Endodermal cell (in vitro differentiated cells): ENCODE results near the gene PRR5. TPM values are rescaled to one million over a fixed set of nuclear protein-coding genes. Genes with fewer than 3 reads are reported as not detected.
A peak's percentile ranks its signal among the peaks of the same experiment; 100 is the strongest.

Experiments used
- DNase-seq: peaks from one replicate; pipeline ENCODE4 v3.0.0-alpha.2; 2017
- H3K27ac ChIP-seq: 2 replicates; pipeline ENCODE4 v1.5.1; 2013; ENCODE audit warnings: mild to moderate bottlenecking, low read depth, low read length, moderate library complexity
- H3K27me3 ChIP-seq: 2 replicates; pipeline ENCODE4 v1.6.1; 2013; ENCODE audit warnings: mild to moderate bottlenecking, low read length, moderate library complexity; ENCODE audit not compliant: insufficient read depth, control insufficient read depth, poor library complexity, severe bottlenecking
- H3K36me3 ChIP-seq: 2 replicates; pipeline ENCODE4 v1.7.0; 2013; ENCODE audit warnings: mild to moderate bottlenecking, low read length, moderate library complexity; ENCODE audit not compliant: control insufficient read depth, insufficient read depth
- H3K4me1 ChIP-seq: one replicate; pipeline ENCODE4 v1.7.0; 2013; ENCODE audit warnings: low read length; ENCODE audit not compliant: control insufficient read depth, insufficient read depth
- H3K4me3 ChIP-seq: 2 replicates; pipeline ENCODE4 v1.5.1; 2013; ENCODE audit warnings: mild to moderate bottlenecking, low read length, moderate library complexity
- H3K9ac ChIP-seq: 2 replicates; pipeline ENCODE4 v1.6.1; 2013; ENCODE audit warnings: mild to moderate bottlenecking, low read length, moderate library complexity; ENCODE audit not compliant: poor library complexity, severe bottlenecking; ENCODE audit errors: extremely low read depth
- H3K9me3 ChIP-seq: 2 replicates; pipeline ENCODE4 v1.6.1; 2013; ENCODE audit warnings: mild to moderate bottlenecking, low read length, moderate library complexity; ENCODE audit not compliant: control insufficient read depth
- H3K27ac Mint-ChIP-seq: 2 replicates; pipeline ENCODE4 v1.8.0; 2020; ENCODE audit warnings: mixed read lengths
- H3K27me3 Mint-ChIP-seq: 2 replicates; pipeline ENCODE4 v1.8.0; 2021; ENCODE audit warnings: mild to moderate bottlenecking, mixed read lengths; ENCODE audit not compliant: insufficient read depth
- H3K36me3 Mint-ChIP-seq: 2 replicates; pipeline ENCODE4 v1.8.0; 2020; ENCODE audit warnings: low read depth, mixed read lengths
- H3K4me1 Mint-ChIP-seq: 2 replicates; pipeline ENCODE4 v1.8.0; 2020; ENCODE audit warnings: mixed read lengths
- H3K4me3 Mint-ChIP-seq: 2 replicates; pipeline ENCODE4 v1.8.0; 2020; ENCODE audit warnings: mild to moderate bottlenecking, moderate library complexity, mixed read lengths
- H3K9me3 Mint-ChIP-seq: 2 replicates; pipeline ENCODE4 v1.8.0; 2020; ENCODE audit warnings: mild to moderate bottlenecking, mixed read lengths
- WGBS, 2 experiments: methylation state at CpG; one replicate each; pipeline versions ENCODE4 v1.1.5 to v1.1.7; 2013; ENCODE audit warnings: missing lambda C conversion rate in 2 of 2, mixed read lengths in 1 of 2; ENCODE audit not compliant: insufficient coverage in 1 of 2, insufficient read length in 1 of 2; 5-methylcytosine and 5-hydroxymethylcytosine counted together
- total RNA-seq, 2 donors: library from RNA; stranded (reverse); fragmentation: NEBNext Ultra II Directional in 1 of 2; extraction: Animal tissue kit (Norgen Biotek cat#: 25700) in 1 of 2; gene quantifications; 2 replicates in 1 of 2; 3 replicates in 1 of 2; pipeline ENCODE4 v1.2.1, GENCODE V29; 2021
- TF ChIP-seq, protein P1 (sequence below): fragments of 200-600 bp; sonication (generic); conservative IDR thresholded peaks from 2 replicates; pipeline ENCODE4 v1.5.0; 2021; ENCODE audit warnings: antibody characterized with exemption, mild to moderate bottlenecking

PRR5 gene
- total RNA-seq, 2 donors from 2014 or later: 32.0 to 37.2 TPM

DNA sequence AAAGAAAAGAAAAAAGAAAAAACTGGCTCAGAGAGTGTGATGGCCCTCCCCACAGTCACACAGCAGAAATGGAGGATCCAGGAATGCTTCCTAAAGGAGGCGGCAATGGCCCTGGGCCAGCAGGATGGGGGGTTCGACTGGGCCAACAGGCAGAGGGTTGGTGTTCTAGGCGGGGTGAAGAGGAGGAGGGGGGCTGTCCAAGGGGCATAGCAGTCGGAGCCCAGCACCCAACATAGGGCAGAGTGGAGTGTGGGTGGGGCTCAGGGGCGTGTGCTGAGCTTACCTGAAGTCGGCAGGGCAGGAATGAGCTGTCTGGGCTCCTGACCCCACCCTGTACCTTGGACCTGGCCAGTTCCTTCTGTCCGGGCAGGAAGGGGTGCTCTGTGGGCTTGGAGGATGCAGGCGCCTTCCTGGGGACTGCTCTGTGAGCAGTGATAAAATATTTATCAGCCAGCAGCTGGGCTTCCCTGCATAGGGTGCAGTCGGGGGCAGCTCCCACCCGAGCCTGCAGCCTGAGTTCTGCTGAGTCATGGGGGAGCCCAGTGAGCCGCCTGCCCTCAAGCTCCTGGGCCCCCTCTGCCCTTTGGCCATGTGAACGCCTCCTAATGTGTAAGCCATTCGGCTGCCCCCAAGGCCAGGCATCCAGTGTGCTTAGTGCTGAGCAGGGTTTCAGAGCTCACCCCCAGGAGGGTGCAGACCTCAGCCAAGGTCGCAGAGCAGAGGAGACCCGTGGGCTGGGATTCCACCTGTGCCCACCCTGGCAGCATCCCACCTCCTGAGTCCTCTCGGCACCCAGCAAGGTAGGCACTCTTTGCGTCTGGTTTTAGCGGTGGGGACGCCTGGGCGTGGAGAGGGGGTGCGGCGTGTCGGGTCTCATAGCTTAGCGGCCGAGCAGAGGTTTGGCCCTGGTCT lies 25.3 kb upstream of the PRR5 start:
- H3K4me1 ChIP-seq: peaks cover 3% of the 10 kb centered on the region
- no peaks in the 10 kb centered on the region for H3K36me3 Mint-ChIP-seq
- H3K9me3 ChIP-seq: no peaks in the 10 kb centered on the region
- no peaks in the 10 kb centered on the region for H3K27me3 ChIP-seq
- peak; percentile 69 for DNase-seq
- H3K4me1 Mint-ChIP-seq: no peaks in the 10 kb centered on the region
- no peaks in the 10 kb centered on the region for H3K9me3 Mint-ChIP-seq
- H3K4me3 ChIP-seq: no peak overlapping the region
- H3K9ac ChIP-seq: no peak overlapping the region
- H3K27ac Mint-ChIP-seq: no peak overlapping the region
- no peak overlapping the region for H3K27ac ChIP-seq
- TF ChIP-seq, protein P1, sequence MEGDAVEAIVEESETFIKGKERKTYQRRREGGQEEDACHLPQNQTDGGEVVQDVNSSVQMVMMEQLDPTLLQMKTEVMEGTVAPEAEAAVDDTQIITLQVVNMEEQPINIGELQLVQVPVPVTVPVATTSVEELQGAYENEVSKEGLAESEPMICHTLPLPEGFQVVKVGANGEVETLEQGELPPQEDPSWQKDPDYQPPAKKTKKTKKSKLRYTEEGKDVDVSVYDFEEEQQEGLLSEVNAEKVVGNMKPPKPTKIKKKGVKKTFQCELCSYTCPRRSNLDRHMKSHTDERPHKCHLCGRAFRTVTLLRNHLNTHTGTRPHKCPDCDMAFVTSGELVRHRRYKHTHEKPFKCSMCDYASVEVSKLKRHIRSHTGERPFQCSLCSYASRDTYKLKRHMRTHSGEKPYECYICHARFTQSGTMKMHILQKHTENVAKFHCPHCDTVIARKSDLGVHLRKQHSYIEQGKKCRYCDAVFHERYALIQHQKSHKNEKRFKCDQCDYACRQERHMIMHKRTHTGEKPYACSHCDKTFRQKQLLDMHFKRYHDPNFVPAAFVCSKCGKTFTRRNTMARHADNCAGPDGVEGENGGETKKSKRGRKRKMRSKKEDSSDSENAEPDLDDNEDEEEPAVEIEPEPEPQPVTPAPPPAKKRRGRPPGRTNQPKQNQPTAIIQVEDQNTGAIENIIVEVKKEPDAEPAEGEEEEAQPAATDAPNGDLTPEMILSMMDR: no peak
- 72 to 83% methylated on average over 8 to 25 of the region's 25 CpGs for WGBS, 2 experiments
- no peaks in the 10 kb centered on the region for H3K36me3 ChIP-seq
- H3K27me3 Mint-ChIP-seq: peaks cover 5% of the 10 kb centered on the region
- H3K4me3 Mint-ChIP-seq: no peak overlapping the region

DNA sequence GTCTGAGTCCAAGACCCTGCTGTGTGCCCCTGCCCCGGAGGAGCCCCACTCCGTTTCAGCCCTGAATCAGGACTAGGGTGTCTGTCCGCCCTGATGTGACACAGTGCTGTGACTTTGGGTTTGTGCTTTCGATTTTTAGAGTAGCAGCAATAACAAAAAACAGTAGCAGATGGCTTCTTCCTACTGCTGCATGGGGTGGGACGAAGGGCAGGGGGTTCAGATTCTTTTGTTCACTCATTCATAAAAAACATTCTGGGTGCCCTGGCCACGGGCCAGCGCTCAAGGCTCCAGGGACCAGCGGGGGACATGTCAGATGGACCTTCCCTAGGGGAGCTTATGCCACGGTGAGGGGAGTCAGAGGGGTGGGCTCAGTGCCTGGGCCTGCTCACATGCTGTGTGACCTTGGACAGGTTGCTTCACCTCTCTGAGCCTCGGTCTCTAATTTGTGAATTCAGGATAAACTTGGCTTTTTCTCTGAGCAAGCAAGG lies 24.6 kb upstream of the PRR5 start:
- no peaks in the 10 kb centered on the region for H3K9me3 ChIP-seq
- TF ChIP-seq, protein P1: no peak
- no peak overlapping the region for H3K4me3 ChIP-seq
- no peak overlapping the region for H3K27ac ChIP-seq
- DNase-seq: no peak
- H3K36me3 Mint-ChIP-seq: no peaks in the 10 kb centered on the region
- peaks cover 3% of the 10 kb centered on the region for H3K4me1 ChIP-seq
- no peaks in the 10 kb centered on the region for H3K4me1 Mint-ChIP-seq
- H3K9me3 Mint-ChIP-seq: no peaks in the 10 kb centered on the region
- H3K9ac ChIP-seq: no peak overlapping the region
- WGBS, 2 experiments: 92 to 98% methylated on average over 10 of the region's 10 CpGs
- H3K27me3 Mint-ChIP-seq: no peaks in the 10 kb centered on the region
- no peaks in the 10 kb centered on the region for H3K36me3 ChIP-seq
- no peak overlapping the region for H3K27ac Mint-ChIP-seq
- H3K4me3 Mint-ChIP-seq: no peak overlapping the region
- no peaks in the 10 kb centered on the region for H3K27me3 ChIP-seq

DNA sequence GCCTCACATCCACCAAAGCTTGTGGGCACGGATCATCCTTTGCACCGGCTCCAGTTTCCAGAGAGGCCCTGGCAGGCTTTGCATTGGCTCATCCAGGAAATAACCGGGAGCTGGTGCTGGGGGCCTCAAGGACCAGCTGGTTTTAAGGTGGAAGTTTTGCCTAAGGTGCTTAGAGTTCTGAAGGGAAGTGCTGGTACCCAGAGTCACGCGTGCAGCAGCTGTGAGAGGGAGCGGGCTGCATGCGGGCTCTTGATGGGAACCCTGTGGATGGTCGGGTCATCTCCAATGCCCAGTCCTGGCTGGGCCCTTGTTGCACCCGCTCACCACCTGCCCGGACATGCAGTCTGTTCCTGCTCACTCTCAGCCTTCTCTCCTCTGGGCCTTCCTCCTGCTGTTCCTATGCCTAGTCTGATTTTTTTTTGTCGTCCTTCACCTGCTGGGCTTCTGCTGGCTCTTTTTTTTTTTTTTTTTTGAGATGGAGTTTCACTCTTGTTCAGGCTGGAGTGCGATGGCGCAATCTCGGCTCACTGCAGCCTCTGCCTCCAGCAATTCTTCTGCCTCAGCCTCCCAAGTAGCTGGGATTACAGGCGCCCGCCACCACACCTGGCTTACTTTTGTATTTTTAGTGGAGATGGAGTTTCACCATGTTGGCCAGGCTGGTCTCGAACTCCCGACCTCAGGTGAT lies 24.0 kb upstream of the PRR5 start:
- no peak overlapping the region for H3K4me3 ChIP-seq
- Mint-ChIP-seq H3K4me3 (no peak overlapping the region), H3K9me3 (no peaks in the 10 kb centered on the region), H3K4me1 (no peaks in the 10 kb centered on the region), H3K27me3 (no peaks in the 10 kb centered on the region), H3K36me3 (no peaks in the 10 kb centered on the region), H3K27ac (no peak overlapping the region)
- H3K27me3 ChIP-seq: no peaks in the 10 kb centered on the region
- 89 to 91% methylated on average over 15 to 18 of the region's 18 CpGs for WGBS, 2 experiments
- H3K9ac ChIP-seq: no peak overlapping the region
- H3K9me3 ChIP-seq: no peaks in the 10 kb centered on the region
- H3K27ac ChIP-seq: no peak overlapping the region
- H3K4me1 ChIP-seq: peaks cover 3% of the 10 kb centered on the region
- H3K36me3 ChIP-seq: no peaks in the 10 kb centered on the region
- TF ChIP-seq, protein P1: no peak
- DNase-seq: no peak
